Medulla oblongata (tissue), 1 donor: ENCODE results near the gene FBXO44.
"Not testable (repeated sequence)": the region's sequence is repeated elsewhere in the genome, so short reads cannot be mapped to it uniquely, and the experiment has no call there.

Experiments used
- DNase-seq: peaks from one replicate; pipeline ENCODE4 v3.0.0-alpha.2; 2015; ENCODE audit errors: extremely low spot score

Gene FBXO44

GRCh38 chr1:11654137-11654938 lies at the start of gene FBXO44, which contains the start of gene FBXO2:
Gene FBXO44 (plus strand): TSS chr1:11654877. CDS start chr1:11655836, 959 bp downstream.
Gene FBXO2 (minus strand): TSS chr1:11654429. CDS start chr1:11654340, 89 bp downstream.
- DNase-seq: peak; percentile 44

- DNase-seq: no peak
These were observed 47.9 kb upstream of the FBXO44 start for GRCh38 chr1:11606775-11607174.

- DNase-seq: not testable (repeated sequence)
These were observed 46.0 kb upstream of the FBXO44 start for GRCh38 chr1:11608596-11609130.

- not testable (repeated sequence) for DNase-seq
These were observed 45.3 kb upstream of the FBXO44 start for GRCh38 chr1:11609378-11609777.

GRCh38 chr1:11610629-11611180 lies 44.0 kb upstream of the FBXO44 start:
- no peak for DNase-seq

GRCh38 chr1:11611638-11612327 lies 42.9 kb upstream of the FBXO44 start:
- no peak for DNase-seq

- DNase-seq: no peak
These were observed 41.3 kb upstream of the FBXO44 start for GRCh38 chr1:11613347-11613746.

GRCh38 chr1:11615090-11615489 lies 39.6 kb upstream of the FBXO44 start:
- DNase-seq: no peak

- DNase-seq: no peak
These were observed 37.9 kb upstream of the FBXO44 start for GRCh38 chr1:11616766-11617165.

GRCh38 chr1:11617314-11617713 lies 37.4 kb upstream of the FBXO44 start:
- no peak for DNase-seq

GRCh38 chr1:11617741-11618140 lies 36.9 kb upstream of the FBXO44 start:
- no peak for DNase-seq

- no peak for DNase-seq
These were observed 34.3 kb upstream of the FBXO44 start for GRCh38 chr1:11620405-11620804.

GRCh38 chr1:11620924-11621323 lies 33.8 kb upstream of the FBXO44 start:
- DNase-seq: no peak

GRCh38 chr1:11622398-11622797 lies 32.3 kb upstream of the FBXO44 start:
- no peak for DNase-seq

GRCh38 chr1:11623702-11624101 lies 31.0 kb upstream of the FBXO44 start:
- no peak for DNase-seq

- DNase-seq: no peak
These were observed 28.1 kb upstream of the FBXO44 start for GRCh38 chr1:11626551-11626950.

- no peak for DNase-seq
These were observed 25.9 kb upstream of the FBXO44 start for GRCh38 chr1:11628767-11629166.

- DNase-seq: no peak
These were observed 25.3 kb upstream of the FBXO44 start for GRCh38 chr1:11629184-11630016.

- DNase-seq: no peak
These were observed 20.1 kb upstream of the FBXO44 start for GRCh38 chr1:11634365-11635192.

- DNase-seq: no peak
These were observed 16.6 kb upstream of the FBXO44 start for GRCh38 chr1:11638121-11638520.

- no peak for DNase-seq
These were observed 15.3 kb upstream of the FBXO44 start for GRCh38 chr1:11639372-11639771.
